IMR-90 (cell line): Measurements from ENCODE around the gene PGPEP1. TPM values are rescaled to one million over a fixed set of nuclear protein-coding genes. Genes with fewer than 3 reads are reported as not detected.

Experiments used
- ATAC-seq: fragments of 200-7000 bp; cut with Tn5 transposase; 2 replicates; pipeline ENCODE4 v1.9.1; 2020; ENCODE audit warnings: low read depth, mild to moderate bottlenecking, moderate library complexity
- BruUV-seq: library from RNA; stranded (reverse); fragments of 400-500 nt; replicated peaks from 2 replicates; lab custom pipeline; 2021; lab: Mats Ljungman, UMichigan
- CTCF ChIA-PET: fragments of 300-600 bp; formaldehyde crosslinking; extraction: SDS; loops from one replicate; lab custom pipeline; 2021; ENCODE audit warnings: antibody characterized with exemption; lab: Yijun Ruan, JAX
- POLR2A ChIA-PET: fragments of 300-600 bp; sonication (Branson Sonifier 250); formaldehyde crosslinking; loops from one replicate; lab custom pipeline; 2022; ENCODE audit warnings: antibody characterized with exemption; ENCODE audit not compliant: unreplicated experiment; lab: Charles Lee
- DNase-seq: peaks from one replicate; pipeline ENCODE4 v3.0.0; 2013
- H2AFZ ChIP-seq: replicated peaks from 2 replicates; pipeline ENCODE3; 2013; ENCODE audit warnings: low read length, mild to moderate bottlenecking; ENCODE audit not compliant: poor library complexity
- H2AK5ac ChIP-seq: 2 replicates; pipeline ENCODE4 v1.6.1; 2013; ENCODE audit warnings: low read depth, low read length, inconsistent platforms
- H2AK9ac ChIP-seq: replicated peaks from 2 replicates; pipeline ENCODE3; 2013; ENCODE audit warnings: mild to moderate bottlenecking, low read depth, low read length, moderate library complexity; ENCODE audit not compliant: poor library complexity
- H2BK120ac ChIP-seq: 2 replicates; pipeline ENCODE4 v1.6.1; 2013; ENCODE audit warnings: low read depth, low read length, inconsistent platforms
- H2BK15ac ChIP-seq: 3 replicates; pipeline ENCODE4 v1.6.1; 2013; ENCODE audit warnings: low read depth, low read length, inconsistent platforms
- H2BK20ac ChIP-seq: 2 replicates; pipeline ENCODE4 v1.6.1; 2013; ENCODE audit warnings: low read depth, mild to moderate bottlenecking, inconsistent platforms, low read length, moderate library complexity
- H2BK5ac ChIP-seq: 2 replicates; pipeline ENCODE4 v1.6.1; 2013; ENCODE audit warnings: mild to moderate bottlenecking, low read depth, low read length, inconsistent platforms; ENCODE audit not compliant: poor library complexity, severe bottlenecking
- H3K14ac ChIP-seq: replicated peaks from 2 replicates; pipeline ENCODE4 v1.6.1; 2013; ENCODE audit warnings: low read depth, low read length, inconsistent platforms
- H3K18ac ChIP-seq: 2 replicates; pipeline ENCODE4 v1.6.1; 2013; ENCODE audit warnings: low read depth, low read length, control low read depth
- H3K23ac ChIP-seq: 2 replicates; pipeline ENCODE4 v1.6.1; 2013; ENCODE audit warnings: low read depth, low read length, inconsistent platforms
- H3K27ac ChIP-seq: 2 replicates; pipeline ENCODE4 v1.5.1; 2013; ENCODE audit warnings: mild to moderate bottlenecking, control low read depth, low read length; ENCODE audit not compliant: insufficient read depth
- H3K27me3 ChIP-seq: 2 replicates; pipeline ENCODE4 v1.6.1; 2013; ENCODE audit warnings: low read length; ENCODE audit not compliant: control insufficient read depth, insufficient read depth
- H3K36me3 ChIP-seq: 2 replicates; pipeline ENCODE4 v1.6.1; 2013; ENCODE audit warnings: low read length, mixed read lengths; ENCODE audit not compliant: control insufficient read depth, insufficient read depth
- H3K4ac ChIP-seq: 2 replicates; pipeline ENCODE4 v1.6.1; 2013; ENCODE audit warnings: low read depth, low read length, inconsistent platforms
- H3K4me1 ChIP-seq: 2 replicates; pipeline ENCODE4 v1.6.1; 2013; ENCODE audit warnings: low read length, mixed read lengths; ENCODE audit not compliant: control insufficient read depth, insufficient read depth
- H3K4me2 ChIP-seq: 2 replicates; pipeline ENCODE4 v1.6.1; 2013; ENCODE audit warnings: low read depth, mild to moderate bottlenecking, control low read depth, low read length, moderate library complexity
- H3K4me3 ChIP-seq: 2 replicates; pipeline ENCODE4 v1.5.1; 2013; ENCODE audit warnings: low read depth, mild to moderate bottlenecking, control low read depth, low read length, moderate library complexity; ENCODE audit not compliant: insufficient read depth
- H3K56ac ChIP-seq: 2 replicates; pipeline ENCODE4 v1.6.1; 2013; ENCODE audit warnings: low read length, inconsistent platforms; ENCODE audit not compliant: insufficient read depth; ENCODE audit errors: extremely low read depth
- H3K79me1 ChIP-seq, 2 experiments: 2 replicates each; pipeline ENCODE4 v1.6.1; 2013; ENCODE audit warnings: low read length in 2 of 2, inconsistent platforms in 1 of 2, low read depth in 1 of 2
- H3K9ac ChIP-seq: 2 replicates; pipeline ENCODE4 v1.6.1; 2013; ENCODE audit warnings: low read depth, low read length, control low read depth
- H3K9me1 ChIP-seq: 2 replicates; pipeline ENCODE4 v1.6.1; 2013; ENCODE audit warnings: low read length, inconsistent platforms; ENCODE audit not compliant: insufficient read depth
- H3K9me3 ChIP-seq: 2 replicates; pipeline ENCODE4 v1.6.1; 2013; ENCODE audit warnings: low read length; ENCODE audit not compliant: control insufficient read depth, insufficient read depth
- H4K20me1 ChIP-seq: 2 replicates; pipeline ENCODE4 v1.6.1; 2013; ENCODE audit warnings: low read length, inconsistent platforms; ENCODE audit not compliant: insufficient read depth
- H4K5ac ChIP-seq: 2 replicates; pipeline ENCODE4 v1.6.1; 2013; ENCODE audit warnings: mild to moderate bottlenecking, low read depth, low read length, control low read depth
- H4K8ac ChIP-seq, 2 experiments: 2 replicates each; pipeline ENCODE4 v1.6.1; 2013; ENCODE audit warnings: low read depth in 2 of 2, low read length in 2 of 2, control low read depth in 1 of 2, inconsistent platforms in 1 of 2
- H4K91ac ChIP-seq: 2 replicates; pipeline ENCODE4 v1.6.1; 2013; ENCODE audit warnings: low read depth, low read length, inconsistent platforms; ENCODE audit not compliant: insufficient read depth
- CHD1 ChIP-seq: IDR thresholded peaks from 2 replicates; pipeline ENCODE4 v1.6.1; 2012; ENCODE audit warnings: low read depth, low read length, improper control_type of control experiment
- FOS ChIP-seq: fragments of 150-350 bp; IDR thresholded peaks from 2 replicates; pipeline ENCODE4 v1.6.1; 2016; ENCODE audit warnings: low read depth, low read length
- MAFK ChIP-seq: IDR thresholded peaks from 2 replicates; pipeline ENCODE4 v1.6.1; 2012; ENCODE audit warnings: low read depth, low read length, improper control_type of control experiment
- NFE2L2 ChIP-seq: fragments of 150-350 bp; IDR thresholded peaks from 2 replicates; pipeline ENCODE4 v1.6.1; 2016; ENCODE audit warnings: low read depth, mild to moderate bottlenecking, low read length
- RAD21 ChIP-seq: IDR thresholded peaks from 2 replicates; pipeline ENCODE4 v1.6.1; 2012; ENCODE audit warnings: low read length, improper control_type of control experiment
- RCOR1 ChIP-seq: IDR thresholded peaks from 2 replicates; pipeline ENCODE4 v1.6.1; 2012; ENCODE audit warnings: mild to moderate bottlenecking, low read length, improper control_type of control experiment; ENCODE audit not compliant: insufficient replicate concordance
- RFX5 ChIP-seq: IDR thresholded peaks from 2 replicates; pipeline ENCODE4 v1.8.0; 2012; ENCODE audit warnings: low read depth, mild to moderate bottlenecking, low read length, moderate library complexity
- SMC3 ChIP-seq: fragments of 150-350 bp; IDR thresholded peaks from 2 replicates; pipeline ENCODE4 v1.6.1; 2016; ENCODE audit warnings: low read depth, mild to moderate bottlenecking, antibody characterized with exemption, low read length, moderate library complexity
- WGBS, 2 experiments: methylation state at CpG; one replicate each; pipeline versions ENCODE4 v1.1.5 to v1.1.7; 2013; ENCODE audit warnings: missing lambda C conversion rate in 2 of 2; ENCODE audit not compliant: insufficient read length in 1 of 2; ENCODE audit errors: extremely low coverage in 2 of 2; 5-methylcytosine and 5-hydroxymethylcytosine counted together
- dilution Hi-C: fragments of 300-500 bp; cut with HindIII; formaldehyde crosslinking; loops from one replicate; pipeline ENCODE4 v1.14.3; 2018; ENCODE audit warnings: low sequenced_read_pairs; ENCODE audit not compliant: unreplicated experiment
- in situ Hi-C: fragments of 300-500 bp; cut with MboI; formaldehyde crosslinking; loops from 3 replicates; pipeline ENCODE4 v1.14.3; 2019; ENCODE audit warnings: low sequenced_read_pairs, inconsistent platforms, mixed read lengths
- intact Hi-C: fragments of 100-400 bp; cut with micrococcal nuclease; formaldehyde crosslinking; loops from 2 replicates; pipeline ENCODE4 v1.10.0; 2022
- polyA plus RNA-seq, 3 experiments: library from polyadenylated mRNA; depleted of rRNA; stranded (reverse); fragments of >200 nt; gene quantifications; 2 replicates each; pipeline ENCODE4 v1.2.3, GENCODE V29; 2012; ENCODE audit warnings: low replicate concordance in 1 of 3
- total RNA-seq: library from RNA; depleted of rRNA; stranded (reverse); fragments of >200 nt; gene quantifications from 2 replicates; pipeline ENCODE4 v1.2.3, GENCODE V29; 2012
- TF ChIP-seq, protein P1 (sequence below): fragments of 150-350 bp; IDR thresholded peaks from 2 replicates; pipeline ENCODE4 v1.6.1; 2017; ENCODE audit warnings: mild to moderate bottlenecking, antibody characterized with exemption, low read length, low read depth
- TF ChIP-seq, protein P2 (sequence below): conservative IDR thresholded peaks from 2 replicates; pipeline ENCODE4 v1.5.1; 2012; ENCODE audit warnings: mild to moderate bottlenecking, low read depth, low read length, improper control_type of control experiment
- TF ChIP-seq, protein P3 (sequence below): fragments of 150-350 bp; IDR thresholded peaks from 2 replicates; pipeline ENCODE4 v1.6.1; 2016; ENCODE audit warnings: low read depth, mild to moderate bottlenecking, low read length, moderate library complexity, borderline replicate concordance

Gene PGPEP1
- total and polyA plus RNA-seq, 2 of the 4 experiments (the other 2 are of a cell fraction) = 11.8 to 14.3 TPM

DNA sequence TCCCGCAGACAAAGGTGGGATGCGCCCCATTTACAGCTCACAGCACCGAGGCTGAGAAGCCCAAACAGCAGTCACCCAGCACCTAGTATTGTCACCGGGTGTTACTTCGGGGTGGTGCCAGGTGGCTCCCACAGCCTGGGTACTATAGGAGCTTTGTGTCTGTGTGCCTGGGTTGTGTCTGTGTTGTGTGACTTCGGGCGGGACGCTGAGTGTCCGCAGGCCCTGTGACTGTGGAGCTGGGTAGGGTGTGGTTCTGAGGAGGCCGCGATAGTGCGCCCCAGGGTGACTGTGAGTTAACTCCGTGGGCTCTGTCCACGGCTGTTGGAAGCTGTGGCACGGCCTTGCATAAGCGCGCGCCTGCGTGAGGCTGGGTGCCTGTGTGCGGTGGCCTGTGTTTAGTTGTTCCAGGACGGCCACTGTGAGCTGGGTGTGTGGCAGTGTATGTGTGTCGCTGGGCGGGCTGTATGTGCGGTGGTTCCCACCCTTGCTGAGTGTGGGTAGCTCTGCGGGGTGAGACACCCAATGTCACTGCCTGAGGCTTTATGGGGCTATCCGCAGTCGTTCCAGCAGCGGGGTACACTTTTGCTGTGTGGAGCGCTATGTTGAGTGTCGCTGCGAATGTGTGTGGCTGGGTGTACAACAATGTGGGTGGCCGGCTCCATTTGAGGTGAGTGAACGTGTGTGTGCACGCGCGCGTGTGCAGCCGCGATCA is 78.2 kb downstream of the PGPEP1 start:
- BruUV-seq = no TSS peak
- Histone ChIP-seq H3K4me1 (peaks cover 37% of the 10 kb centered on the region), H3K14ac (peak overlapping the region; percentile 79), H3K9me1 (peaks cover 16% of the 10 kb centered on the region; the same call in 1 of the 2 replicates), H2AFZ (peak overlapping the region; percentile 97), H2AK9ac (peak overlapping the region; percentile 99), H3K4me3 (peak overlapping the region; percentile 68), H2AK5ac (peak overlapping the region; percentile 94), H4K5ac (peak overlapping the region; percentile 29), H2BK120ac (peak overlapping the region; percentile 86), H3K36me3 (no peaks in the 10 kb centered on the region), H2BK5ac (peak overlapping the region; percentile 71), H4K8ac (peak overlapping the region; percentile 88 to 100), H2BK15ac (peak overlapping the region; percentile 87; the same call in 1 of the 3 replicates), H3K4me2 (peak overlapping the region; percentile 81), H3K23ac (peak overlapping the region; percentile 84; the same call in 1 of the 2 replicates), H4K20me1 (peaks cover 34% of the 10 kb centered on the region), H3K27ac (peak overlapping the region; percentile 90), H3K9me3 (no peaks in the 10 kb centered on the region), H3K18ac (peak overlapping the region; percentile 22; the same call in 1 of the 2 replicates), H2BK20ac (peak overlapping the region; percentile 79; the same call in 1 of the 2 replicates), H3K9ac (peak overlapping the region; percentile 51; the same call in 1 of the 2 replicates), H3K79me1 (peaks cover 0 to 47% of the 10 kb centered on the region in 2 experiments), H3K56ac (no peak overlapping the region), H4K91ac (peak overlapping the region; percentile 91), H3K27me3 (no peaks in the 10 kb centered on the region), H3K4ac (peak overlapping the region; percentile 96)
- ATAC-seq = peak; percentile 0
- CTCF ChIA-PET = interaction anchor here (0.8 to 1.2 kb wide), 4 partner anchors 33 to 140 kb away, joined by 3 to 4 read pairs (median 4); partner anchors contain the start of gene GDF15
- in situ Hi-C loops = loop anchor here (10.0 kb wide), 2 partner anchors 224 to 304 kb away; partner anchors contain the start of gene MPV17L2
- POLR2A ChIA-PET = no interaction called here
- WGBS, 2 experiments = 36% methylated on average over 29 of the region's 39 CpGs; no CpG with 5 or more reads in 1 of the 2 experiments
- intact Hi-C loops = loop anchor here (5.0 to 10.0 kb wide), 2 partner anchors 141 to 214 kb away; partner anchors contain the start of gene RAB3A
- dilution Hi-C loops = no loop called here
- DNase-seq = no peak
- TF ChIP-seq CHD1 (no peak), FOS (no peak), RCOR1 (no peak), NFE2L2 (no peak), RFX5 (no peak), SMC3 (no peak), RAD21 (no peak), MAFK (no peak)
- TF ChIP-seq, protein P1, sequence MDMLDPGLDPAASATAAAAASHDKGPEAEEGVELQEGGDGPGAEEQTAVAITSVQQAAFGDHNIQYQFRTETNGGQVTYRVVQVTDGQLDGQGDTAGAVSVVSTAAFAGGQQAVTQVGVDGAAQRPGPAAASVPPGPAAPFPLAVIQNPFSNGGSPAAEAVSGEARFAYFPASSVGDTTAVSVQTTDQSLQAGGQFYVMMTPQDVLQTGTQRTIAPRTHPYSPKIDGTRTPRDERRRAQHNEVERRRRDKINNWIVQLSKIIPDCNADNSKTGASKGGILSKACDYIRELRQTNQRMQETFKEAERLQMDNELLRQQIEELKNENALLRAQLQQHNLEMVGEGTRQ = no peak
- TF ChIP-seq, protein P2, sequence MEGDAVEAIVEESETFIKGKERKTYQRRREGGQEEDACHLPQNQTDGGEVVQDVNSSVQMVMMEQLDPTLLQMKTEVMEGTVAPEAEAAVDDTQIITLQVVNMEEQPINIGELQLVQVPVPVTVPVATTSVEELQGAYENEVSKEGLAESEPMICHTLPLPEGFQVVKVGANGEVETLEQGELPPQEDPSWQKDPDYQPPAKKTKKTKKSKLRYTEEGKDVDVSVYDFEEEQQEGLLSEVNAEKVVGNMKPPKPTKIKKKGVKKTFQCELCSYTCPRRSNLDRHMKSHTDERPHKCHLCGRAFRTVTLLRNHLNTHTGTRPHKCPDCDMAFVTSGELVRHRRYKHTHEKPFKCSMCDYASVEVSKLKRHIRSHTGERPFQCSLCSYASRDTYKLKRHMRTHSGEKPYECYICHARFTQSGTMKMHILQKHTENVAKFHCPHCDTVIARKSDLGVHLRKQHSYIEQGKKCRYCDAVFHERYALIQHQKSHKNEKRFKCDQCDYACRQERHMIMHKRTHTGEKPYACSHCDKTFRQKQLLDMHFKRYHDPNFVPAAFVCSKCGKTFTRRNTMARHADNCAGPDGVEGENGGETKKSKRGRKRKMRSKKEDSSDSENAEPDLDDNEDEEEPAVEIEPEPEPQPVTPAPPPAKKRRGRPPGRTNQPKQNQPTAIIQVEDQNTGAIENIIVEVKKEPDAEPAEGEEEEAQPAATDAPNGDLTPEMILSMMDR = no peak
- TF ChIP-seq, protein P3, sequence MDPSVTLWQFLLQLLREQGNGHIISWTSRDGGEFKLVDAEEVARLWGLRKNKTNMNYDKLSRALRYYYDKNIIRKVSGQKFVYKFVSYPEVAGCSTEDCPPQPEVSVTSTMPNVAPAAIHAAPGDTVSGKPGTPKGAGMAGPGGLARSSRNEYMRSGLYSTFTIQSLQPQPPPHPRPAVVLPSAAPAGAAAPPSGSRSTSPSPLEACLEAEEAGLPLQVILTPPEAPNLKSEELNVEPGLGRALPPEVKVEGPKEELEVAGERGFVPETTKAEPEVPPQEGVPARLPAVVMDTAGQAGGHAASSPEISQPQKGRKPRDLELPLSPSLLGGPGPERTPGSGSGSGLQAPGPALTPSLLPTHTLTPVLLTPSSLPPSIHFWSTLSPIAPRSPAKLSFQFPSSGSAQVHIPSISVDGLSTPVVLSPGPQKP = no peak
